DOHH2 (cell line): ENCODE results near the gene DLG5.

Experiments used
- CTCF ChIP-seq: fragments of 200-600 bp; sonication (generic); IDR thresholded peaks from one replicate; pipeline ENCODE4 v1.5.1; 2014; ENCODE audit warnings: antibody characterized with exemption, mild to moderate bottlenecking, low read depth, low read length; ENCODE audit not compliant: poor library complexity, severe bottlenecking
- EZH2phosphoT487 ChIP-seq: fragments of 200-600 bp; sonication (generic); IDR thresholded peaks from 2 replicates; pipeline ENCODE4 v1.6.1; 2017; ENCODE audit warnings: borderline replicate concordance, mild to moderate bottlenecking, antibody characterized with exemption, low read length, moderate library complexity, mixed read lengths

- no peak for TF ChIP-seq CTCF
- TF ChIP-seq EZH2phosphoT487: no peak
These were observed 66.7 kb downstream of the DLG5 start for GRCh38 chr10:77859865-77860282.
